Suppressor macrophage treated with lipopolysaccharide for 1 hour (primary cell): ENCODE data around the gene PRR18.
A peak's percentile ranks its signal among the peaks of the same experiment; 100 is the strongest.
"Not testable (repeated sequence)": the region's sequence is repeated elsewhere in the genome, so short reads cannot be mapped to it uniquely, and the experiment has no call there.

Experiments
- DNase-seq, 3 donors: peaks; one replicate each; pipeline ENCODE4 v3.0.0-alpha.2; 2020 to 2022

Gene PRR18

DNA sequence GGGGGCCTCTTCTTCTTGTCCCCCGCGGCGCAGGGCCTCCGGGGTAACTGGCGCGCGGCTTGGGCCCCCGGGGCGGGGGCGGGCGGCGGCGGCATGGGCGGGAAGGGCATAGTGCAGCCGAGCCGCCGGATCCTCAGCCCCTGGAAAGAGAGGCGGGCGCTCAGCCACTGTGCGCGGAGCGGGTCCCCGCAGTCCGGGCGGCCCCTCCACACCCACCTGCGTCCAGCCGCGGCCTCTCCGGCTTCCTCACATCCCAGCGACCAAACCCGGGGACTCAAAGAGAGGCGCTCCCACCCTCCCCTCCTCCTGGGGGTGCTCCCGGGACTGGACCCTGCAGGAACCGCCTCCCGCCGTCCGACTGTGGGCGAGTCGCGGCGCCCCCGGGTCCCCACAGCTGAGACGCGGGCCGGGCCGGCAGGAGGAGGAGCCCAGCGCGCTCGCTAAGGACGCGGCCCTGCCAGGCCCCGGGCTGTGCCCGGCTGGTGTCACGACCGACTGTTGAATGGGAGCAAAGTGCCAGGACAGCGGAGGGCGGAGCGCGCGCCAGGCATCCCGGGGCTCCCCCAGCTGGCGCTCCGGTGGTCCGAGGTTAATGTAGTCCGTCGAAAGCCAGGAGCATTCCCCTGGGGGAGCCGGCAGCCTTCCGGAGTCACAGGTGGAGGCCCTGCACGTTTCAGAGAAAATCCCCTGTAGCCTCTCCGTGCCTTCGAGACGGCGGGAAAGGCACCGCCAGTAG, at the start of gene PRR18:
Gene PRR18 (minus strand): TSS at position 360 of the 736 bp plus-strand sequence. CDS start 250 bp downstream, at position 110.
- DNase-seq = peak in 1 of 3 donors; percentile 54

GRCh38 chr6:166355552-166355951, 47.4 kb upstream of the PRR18 start:
- DNase-seq = no peak

DNA sequence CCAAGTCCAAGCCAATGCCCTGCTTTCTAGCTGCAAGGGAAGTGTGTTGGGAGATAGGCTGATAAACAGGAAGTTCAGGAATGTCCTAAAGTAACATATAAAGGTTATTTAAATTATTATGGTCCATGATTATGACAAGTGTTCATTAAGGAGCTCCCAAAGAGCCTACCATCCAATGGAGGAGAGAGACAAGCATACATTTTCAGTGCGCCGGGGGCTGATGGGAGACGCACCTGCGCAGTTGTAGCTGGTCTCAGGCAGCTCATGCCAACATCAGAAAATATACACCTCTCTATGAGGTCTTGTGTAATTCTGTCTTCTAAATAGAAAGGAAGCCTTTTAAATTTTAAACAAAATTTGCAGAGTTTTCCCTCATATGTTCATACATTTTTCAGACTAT, 46.8 kb upstream of the PRR18 start:
- no peak for DNase-seq

- DNase-seq = no peak
Measured at GRCh38 chr6:166354143-166354542, 46.0 kb upstream of the PRR18 start.

- DNase-seq = no peak
Measured at GRCh38 chr6:166353507-166353906, 45.3 kb upstream of the PRR18 start.

DNA sequence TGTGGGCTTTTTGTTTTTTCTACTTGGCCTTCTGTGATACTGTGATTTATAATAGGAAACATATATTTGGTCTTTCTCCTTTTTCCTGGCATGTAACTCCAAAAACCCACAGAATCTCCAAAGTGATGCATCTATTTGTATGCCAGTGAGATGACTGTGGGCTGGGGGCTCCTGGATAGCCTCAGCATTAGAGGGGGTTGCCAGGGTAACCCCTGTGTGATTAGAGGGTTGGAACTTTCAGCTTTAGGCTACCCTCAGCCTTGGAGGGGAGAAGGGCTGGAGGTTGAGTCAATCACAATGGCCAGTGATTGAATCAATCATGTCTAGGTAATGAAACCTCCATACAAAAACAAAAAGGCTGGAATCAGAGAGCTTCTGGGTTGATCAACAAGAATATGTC, 44.7 kb upstream of the PRR18 start:
- DNase-seq = no peak

GRCh38 chr6:166351715-166352285, 43.6 kb upstream of the PRR18 start:
- peak; percentile 79 to 81 (median 81) for DNase-seq

DNA sequence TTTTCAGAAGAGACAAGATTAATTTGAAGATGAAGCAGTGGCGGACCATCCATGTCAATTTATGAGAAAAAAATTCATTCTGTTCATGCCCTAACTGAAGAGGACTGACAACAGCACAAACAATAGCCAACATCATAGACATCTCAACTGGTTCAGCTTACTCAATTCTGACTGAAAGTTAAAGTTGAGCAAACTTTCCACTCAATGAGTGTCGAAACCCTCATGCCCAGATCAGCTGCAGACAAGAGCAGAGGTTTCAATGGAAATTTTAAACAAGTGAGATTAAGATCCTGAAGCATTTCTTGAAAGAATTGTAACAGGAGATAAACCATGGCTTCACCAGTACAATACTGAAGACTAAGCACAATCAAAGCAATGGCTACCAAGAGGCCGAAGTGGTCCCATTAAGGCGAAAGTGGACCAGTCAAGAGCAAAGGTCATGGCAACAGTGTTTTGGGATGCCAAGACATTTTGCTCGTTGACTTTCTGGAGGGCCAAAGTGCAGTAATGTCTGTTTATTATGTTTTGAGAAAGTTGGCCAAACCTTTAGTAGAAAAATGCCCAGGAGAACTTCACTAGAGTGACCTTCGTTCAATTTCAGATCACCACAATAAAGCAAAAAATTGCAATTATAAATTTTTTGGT, 40.2 kb upstream of the PRR18 start:
- peak in 2 of 3 donors; percentile 38 to 49 for DNase-seq

DNA sequence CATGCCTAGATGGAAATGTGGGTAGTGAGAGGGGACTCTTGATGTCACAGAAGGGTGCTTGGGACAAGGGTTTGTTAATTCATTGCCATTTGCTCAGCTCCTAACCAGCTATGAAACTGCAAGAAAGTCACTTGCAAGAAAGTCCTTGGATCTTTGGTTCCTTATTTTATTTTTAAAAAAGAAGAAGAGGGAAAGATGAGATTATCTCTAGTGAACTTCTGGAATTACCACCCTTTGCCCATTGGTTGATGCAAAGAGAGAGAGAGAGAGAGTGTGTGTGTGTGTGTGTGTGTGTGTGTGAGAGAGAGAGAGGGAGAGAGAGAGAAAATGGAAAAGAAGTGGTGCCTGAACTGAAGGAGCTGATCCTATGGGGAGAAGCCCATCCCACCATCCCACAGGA, 38.8 kb upstream of the PRR18 start:
- peak; percentile 51 to 72 (median 71) for DNase-seq

- DNase-seq = no peak
Measured at GRCh38 chr6:166346449-166346848, 38.3 kb upstream of the PRR18 start.

DNA sequence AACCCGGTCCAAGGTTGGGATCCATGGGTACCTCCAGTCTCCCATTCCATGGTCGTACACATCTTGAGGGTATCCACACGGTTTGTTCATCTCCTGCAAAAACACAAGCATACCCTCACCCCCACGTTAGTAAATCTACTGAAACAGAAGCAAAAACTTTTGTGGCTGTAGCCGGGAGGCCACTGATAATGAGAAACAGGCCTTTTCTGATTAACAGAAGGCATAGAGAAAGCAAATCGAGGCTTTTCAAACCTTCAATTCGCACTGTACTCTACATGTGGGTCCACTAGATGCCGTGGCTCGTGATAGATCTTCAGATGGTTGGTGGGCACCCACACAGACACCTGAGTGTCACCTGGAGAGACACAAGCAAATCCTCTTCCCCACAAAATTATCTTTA, 37.5 kb upstream of the PRR18 start:
- not testable (repeated sequence) for DNase-seq

GRCh38 chr6:166344921-166345320, 36.7 kb upstream of the PRR18 start:
- not testable (repeated sequence) for DNase-seq

- no peak for DNase-seq
Measured at GRCh38 chr6:166344240-166344639, 36.0 kb upstream of the PRR18 start.

DNA sequence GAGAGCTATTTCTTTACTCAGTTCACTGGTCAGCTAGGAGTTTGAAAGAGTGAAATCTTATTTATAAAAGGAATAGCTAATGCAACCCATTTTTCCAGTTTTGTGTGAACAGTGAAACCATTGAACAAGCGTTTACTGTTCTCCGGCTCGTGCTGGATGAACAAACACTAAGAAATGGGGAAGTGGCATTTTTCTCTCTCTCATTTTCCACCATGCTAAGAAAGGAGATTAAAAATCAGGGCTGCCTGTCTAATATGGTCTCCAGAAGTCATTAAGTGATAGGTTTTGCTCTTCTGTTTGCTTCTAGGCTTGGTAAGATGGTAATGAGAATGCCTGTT, 34.9 kb upstream of the PRR18 start:
- peak; percentile 65 to 79 (median 79) for DNase-seq

GRCh38 chr6:166342349-166343149, 34.4 kb upstream of the PRR18 start, which contains the start of gene SFT2D1:
Gene SFT2D1, minus strand, starts transcription at chr6:166342545. Its CDS starts 64 bp downstream, at chr6:166342481.
- peak; percentile 96 to 97 (median 97) for DNase-seq

DNA sequence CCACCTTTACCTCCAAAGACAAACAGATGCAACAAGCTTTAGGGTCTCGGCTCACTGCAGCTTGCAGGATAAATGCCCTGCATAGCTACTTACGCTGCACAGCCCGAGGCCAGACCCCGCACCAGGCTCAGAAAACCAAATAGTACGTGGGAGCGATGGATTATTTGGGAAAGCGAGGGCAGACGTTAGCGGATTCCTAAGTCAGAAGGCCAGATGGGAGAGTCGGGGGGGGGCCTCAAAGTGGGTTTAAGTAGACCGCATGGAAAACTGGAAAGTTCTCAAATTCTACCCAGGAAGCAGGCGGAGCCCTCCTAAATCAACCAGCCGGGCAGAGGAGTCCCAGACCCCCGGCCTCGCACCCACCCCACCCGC, 33.8 kb upstream of the PRR18 start:
- no peak for DNase-seq

GRCh38 chr6:166341464-166341863, 33.3 kb upstream of the PRR18 start:
- peak in 2 of 3 donors; percentile 44 to 55 for DNase-seq

DNA sequence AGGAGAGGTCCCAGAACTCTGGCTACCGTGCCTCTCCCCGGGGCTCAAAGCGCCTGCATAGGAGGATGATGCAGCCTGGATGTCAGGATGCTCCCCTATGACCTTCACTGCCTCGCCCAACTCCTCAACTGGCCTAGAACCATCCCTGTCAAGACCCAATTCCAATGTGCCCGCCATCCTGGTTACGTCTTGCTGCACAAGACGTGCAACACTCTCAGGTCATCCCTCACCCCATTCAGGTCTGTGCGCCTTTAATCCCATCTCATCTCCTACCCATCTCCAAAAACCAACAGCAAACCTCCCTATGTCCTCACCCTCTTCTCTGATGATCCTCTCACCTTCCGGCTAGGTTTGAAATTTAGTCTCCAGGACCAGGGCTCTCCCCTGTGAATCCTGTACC, 30.7 kb upstream of the PRR18 start:
- no peak for DNase-seq

GRCh38 chr6:166336847-166337246, 28.7 kb upstream of the PRR18 start:
- DNase-seq = no peak

DNA sequence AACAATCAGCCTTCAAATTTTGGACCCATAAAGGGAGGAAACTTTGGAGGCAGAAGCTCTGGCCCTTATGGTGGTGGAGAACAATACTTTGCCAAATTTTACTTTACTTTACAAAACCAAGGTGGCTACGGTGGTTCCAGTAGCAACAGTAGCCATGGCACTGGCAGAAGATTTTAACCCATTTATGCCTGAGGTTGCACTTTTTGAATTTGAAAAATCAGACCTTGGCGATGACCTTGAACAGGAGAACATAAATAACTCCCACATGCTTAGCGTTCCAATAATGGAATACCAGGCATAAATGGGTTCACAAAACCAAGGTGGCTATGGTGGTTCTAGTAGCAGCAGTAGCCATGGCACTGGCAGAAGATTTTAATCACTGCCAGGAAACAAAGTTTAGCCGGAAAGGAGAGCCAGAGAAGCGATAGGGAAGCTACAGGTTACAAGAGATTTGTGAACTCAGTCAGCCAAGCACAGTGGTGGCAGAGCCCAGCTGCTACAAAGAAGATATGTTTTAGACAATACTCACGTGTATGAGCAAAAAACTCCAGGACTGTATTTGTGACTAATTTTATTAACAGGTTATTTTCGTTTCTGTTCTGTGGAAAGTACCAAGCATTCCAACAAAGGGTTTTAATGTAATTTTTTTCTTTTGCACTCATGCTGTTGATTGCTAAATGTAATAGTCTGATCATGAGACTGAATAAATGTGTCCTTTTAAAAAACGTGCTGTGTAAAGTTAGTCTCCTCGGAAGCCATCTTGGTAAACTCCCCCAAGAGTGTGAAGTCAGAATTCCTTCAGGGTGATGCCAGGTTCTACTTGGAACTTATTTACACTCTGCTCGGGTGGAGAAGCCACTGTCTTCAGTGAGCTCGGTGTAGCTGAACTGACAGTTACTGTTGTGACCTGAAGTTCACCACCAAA, 27.4 kb upstream of the PRR18 start:
- peak; percentile 39 to 57 (median 53) for DNase-seq

- no peak for DNase-seq
Measured at GRCh38 chr6:166334878-166335277, 26.7 kb upstream of the PRR18 start.
